ENCODE measurements around the gene ZP2. TPM values are rescaled to one million over a fixed set of nuclear protein-coding genes. Genes with fewer than 3 reads are reported as not detected.

Gene ZP2
- total and polyA plus RNA-seq, 4 donors = not detected

GRCh38 chr16:21167929-21168602, 43.3 kb downstream of the ZP2 start:
- no peak overlapping the region for H3K9ac ChIP-seq (ENCODE audit: low read depth in 1 of 2, low read length in 2 of 2)
- H3K36me3 ChIP-seq (ENCODE audit: control insufficient read depth in 4 of 4, insufficient read depth in 3 of 4, low read depth in 1 of 4, low read length in 3 of 4) = peaks cover 0 to 2% (median 0%) of the 10 kb centered on the region in 4 donors
- no peak overlapping the region for H3K27ac ChIP-seq (ENCODE audit: low read depth in 1 of 2, low read length in 2 of 2)
- H3K4me3 ChIP-seq (ENCODE audit: low read depth in 1 of 3, low read length in 3 of 3) = no peak overlapping the region
- 98% methylated on average over 12 of the region's 12 CpGs for WGBS
- no peak for TF ChIP-seq YY1 (IDR thresholded peaks at IDR 0.05)
- TF ChIP-seq EGR1 (IDR thresholded peaks at IDR 0.05; ENCODE audit: low read depth in 2 of 2) = no peak
- TF ChIP-seq CTCF (IDR thresholded peaks at IDR 0.05; ENCODE audit: low read depth, low read length, missing input control) = no peak
- TF ChIP-seq FOXA1 (IDR thresholded peaks at IDR 0.05) = no peak
- TF ChIP-seq, protein P1, sequence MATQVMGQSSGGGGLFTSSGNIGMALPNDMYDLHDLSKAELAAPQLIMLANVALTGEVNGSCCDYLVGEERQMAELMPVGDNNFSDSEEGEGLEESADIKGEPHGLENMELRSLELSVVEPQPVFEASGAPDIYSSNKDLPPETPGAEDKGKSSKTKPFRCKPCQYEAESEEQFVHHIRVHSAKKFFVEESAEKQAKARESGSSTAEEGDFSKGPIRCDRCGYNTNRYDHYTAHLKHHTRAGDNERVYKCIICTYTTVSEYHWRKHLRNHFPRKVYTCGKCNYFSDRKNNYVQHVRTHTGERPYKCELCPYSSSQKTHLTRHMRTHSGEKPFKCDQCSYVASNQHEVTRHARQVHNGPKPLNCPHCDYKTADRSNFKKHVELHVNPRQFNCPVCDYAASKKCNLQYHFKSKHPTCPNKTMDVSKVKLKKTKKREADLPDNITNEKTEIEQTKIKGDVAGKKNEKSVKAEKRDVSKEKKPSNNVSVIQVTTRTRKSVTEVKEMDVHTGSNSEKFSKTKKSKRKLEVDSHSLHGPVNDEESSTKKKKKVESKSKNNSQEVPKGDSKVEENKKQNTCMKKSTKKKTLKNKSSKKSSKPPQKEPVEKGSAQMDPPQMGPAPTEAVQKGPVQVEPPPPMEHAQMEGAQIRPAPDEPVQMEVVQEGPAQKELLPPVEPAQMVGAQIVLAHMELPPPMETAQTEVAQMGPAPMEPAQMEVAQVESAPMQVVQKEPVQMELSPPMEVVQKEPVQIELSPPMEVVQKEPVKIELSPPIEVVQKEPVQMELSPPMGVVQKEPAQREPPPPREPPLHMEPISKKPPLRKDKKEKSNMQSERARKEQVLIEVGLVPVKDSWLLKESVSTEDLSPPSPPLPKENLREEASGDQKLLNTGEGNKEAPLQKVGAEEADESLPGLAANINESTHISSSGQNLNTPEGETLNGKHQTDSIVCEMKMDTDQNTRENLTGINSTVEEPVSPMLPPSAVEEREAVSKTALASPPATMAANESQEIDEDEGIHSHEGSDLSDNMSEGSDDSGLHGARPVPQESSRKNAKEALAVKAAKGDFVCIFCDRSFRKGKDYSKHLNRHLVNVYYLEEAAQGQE (IDR thresholded peaks at IDR 0.05) = no peak
- no peaks in the 10 kb centered on the region for H3K27me3 ChIP-seq (ENCODE audit: control insufficient read depth in 4 of 4, insufficient read depth in 4 of 4, low read length in 3 of 4)
- H3K9me3 ChIP-seq (ENCODE audit: control insufficient read depth in 4 of 4, low read length in 3 of 4) = no peaks in the 10 kb centered on the region
- DNase-seq (ENCODE audit: low spot score) = no peak
- H3K4me1 ChIP-seq (ENCODE audit: control insufficient read depth in 4 of 4, insufficient read depth in 4 of 4, low read length in 3 of 4) = peaks cover 0 to under 1% (median 0%) of the 10 kb centered on the region in 4 donors

- Histone ChIP-seq H3K4me1 (ENCODE audit: control insufficient read depth in 4 of 4, insufficient read depth in 4 of 4, low read length in 3 of 4) (peaks cover 0 to 3% (median 0%) of the 10 kb centered on the region in 4 donors), H3K9ac (ENCODE audit: low read depth in 1 of 2, low read length in 2 of 2) (no peak overlapping the region), H3K4me3 (ENCODE audit: low read depth in 1 of 3, low read length in 3 of 3) (no peak overlapping the region), H3K27me3 (ENCODE audit: control insufficient read depth in 4 of 4, insufficient read depth in 4 of 4, low read length in 3 of 4) (no peaks in the 10 kb centered on the region), H3K9me3 (ENCODE audit: control insufficient read depth in 4 of 4, low read length in 3 of 4) (no peaks in the 10 kb centered on the region), H3K36me3 (ENCODE audit: control insufficient read depth in 4 of 4, insufficient read depth in 3 of 4, low read depth in 1 of 4, low read length in 3 of 4) (peaks cover 0 to 2% (median 0%) of the 10 kb centered on the region in 4 donors), H3K27ac (ENCODE audit: low read depth in 1 of 2, low read length in 2 of 2) (no peak overlapping the region)
- DNase-seq (ENCODE audit: low spot score) = no peak
- WGBS = 97% methylated on average over 9 of the region's 9 CpGs
- no peak for TF ChIP-seq CTCF (IDR thresholded peaks at IDR 0.05; ENCODE audit: low read depth, low read length, missing input control)
- no peak for TF ChIP-seq FOXA2 (IDR thresholded peaks at IDR 0.05)
- TF ChIP-seq, protein P1 (IDR thresholded peaks at IDR 0.05) = no peak
- TF ChIP-seq, protein P2, sequence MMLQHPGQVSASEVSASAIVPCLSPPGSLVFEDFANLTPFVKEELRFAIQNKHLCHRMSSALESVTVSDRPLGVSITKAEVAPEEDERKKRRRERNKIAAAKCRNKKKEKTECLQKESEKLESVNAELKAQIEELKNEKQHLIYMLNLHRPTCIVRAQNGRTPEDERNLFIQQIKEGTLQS (IDR thresholded peaks at IDR 0.05) = no peak
- TF ChIP-seq, protein P3, sequence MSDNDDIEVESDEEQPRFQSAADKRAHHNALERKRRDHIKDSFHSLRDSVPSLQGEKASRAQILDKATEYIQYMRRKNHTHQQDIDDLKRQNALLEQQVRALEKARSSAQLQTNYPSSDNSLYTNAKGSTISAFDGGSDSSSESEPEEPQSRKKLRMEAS (IDR thresholded peaks at IDR 0.05) = no peak
- TF ChIP-seq HNF4A (conservative IDR thresholded peaks at IDR 0.05) = no peak
- TF ChIP-seq SP1 (IDR thresholded peaks at IDR 0.05) = no peak
- no peak for TF ChIP-seq NR2F2 (IDR thresholded peaks at IDR 0.05)
- TF ChIP-seq TAF1 (conservative IDR thresholded peaks at IDR 0.05) = no peak
- TF ChIP-seq GABPA (IDR thresholded peaks at IDR 0.05 in 1 of 2, conservative IDR thresholded peaks at IDR 0.05 in 1 of 2) = no peak
- no peak for TF ChIP-seq FOXA1 (IDR thresholded peaks at IDR 0.05)
- no peak for TF ChIP-seq JUND (IDR thresholded peaks at IDR 0.05)
- TF ChIP-seq RAD21 (IDR thresholded peaks at IDR 0.05) = no peak
- TF ChIP-seq RXRA (IDR thresholded peaks at IDR 0.05) = no peak
- no peak for TF ChIP-seq HNF4G (IDR thresholded peaks at IDR 0.05)
- no peak for TF ChIP-seq EGR1 (IDR thresholded peaks at IDR 0.05; ENCODE audit: low read depth in 2 of 2)
- TF ChIP-seq YY1 (IDR thresholded peaks at IDR 0.05) = no peak
Observed at GRCh38 chr16:21167360-21167759, 44.0 kb downstream of the ZP2 start.
